Psoas muscle (tissue), 8 donors: Measurements from ENCODE around the gene RTN4RL1. TPM values are rescaled to one million over a fixed set of nuclear protein-coding genes. Genes with fewer than 3 reads are reported as not detected.
"Not testable (repeated sequence)": the region's sequence is repeated elsewhere in the genome, so short reads cannot be mapped to it uniquely, and the experiment has no call there.

Source experiments
- ATAC-seq, 4 donors: fragments of 200-7000 bp; cut with Tn5 transposase; one replicate each; pipeline ENCODE4 v1.9.1; 2020; ENCODE audit warnings: moderate library complexity in 3 of 4, mild to moderate bottlenecking in 2 of 4
- DNase-seq, 2 donors: peaks; one replicate each; pipeline ENCODE4 v3.0.0-alpha.2; 2020
- H3K27ac ChIP-seq: fragments of 200-600 bp; one replicate; pipeline ENCODE4 v1.8.0; 2022
- H3K27me3 ChIP-seq, 3 donors: fragments of 200-600 bp in 1 of 3; one replicate each; pipeline versions ENCODE4 v1.6.1 to v1.8.0; 2013 to 2022; ENCODE audit warnings: low read length in 2 of 3, mild to moderate bottlenecking in 2 of 3, moderate library complexity in 1 of 3; ENCODE audit not compliant: insufficient read depth in 3 of 3
- H3K36me3 ChIP-seq, 2 donors: fragments of 200-600 bp in 1 of 2; one replicate each; pipeline versions ENCODE4 v1.6.1 to v1.8.0; 2013 to 2022; ENCODE audit warnings: low read depth in 1 of 2, mild to moderate bottlenecking in 1 of 2, moderate library complexity in 1 of 2; ENCODE audit not compliant: insufficient read depth in 1 of 2
- H3K4me1 ChIP-seq: fragments of 200-600 bp; one replicate; pipeline ENCODE4 v1.8.0; 2022
- H3K4me3 ChIP-seq: fragments of 200-600 bp; one replicate; pipeline ENCODE4 v1.8.0; 2022; ENCODE audit warnings: mild to moderate bottlenecking
- H3K9me3 ChIP-seq: fragments of 200-600 bp; one replicate; pipeline ENCODE4 v1.8.0; 2022
- WGBS, 3 donors: extraction: QIAGEN DNeasy Blood & Tissue Kit; methylation state at CpG; one replicate each; pipeline versions ENCODE4 v1.1.6 to v1.1.7; 2013; 5-methylcytosine and 5-hydroxymethylcytosine counted together
- intact Hi-C, 2 donors: fragments of 100-400 bp; cut with DNase I; formaldehyde crosslinking; loops; one replicate each; pipeline versions ENCODE4 v1.11.0 to v1.14.2; 2022
- polyA plus RNA-seq, 3 donors: library from polyadenylated mRNA; stranded (reverse); fragments of 200-250 nt; gene quantifications; one replicate each; pipeline ENCODE4 v1.2.3, GENCODE V29; 2013
- total RNA-seq, 4 donors: library from RNA; stranded (reverse); fragmentation: NEBNext Ultra II Directional in 2 of 4; extraction: Animal tissue kit (Norgen Biotek cat#: 25700) in 2 of 4; gene quantifications; one replicate each; pipeline versions ENCODE4 v1.2.1 to v1.2.4, GENCODE V29; 2021 to 2023
- TF ChIP-seq, protein P1 (sequence below): fragments of 200-600 bp; IDR thresholded peaks from one replicate; pipeline ENCODE4 v1.8.0; 2022; ENCODE audit warnings: antibody characterized with exemption
- donor health status: healthy with polysubstance abuse.
- donor health status: DM: no; HTN: no; CAD: no; lungs with moderate emphysema.
- donor health status: Bipolar disorder and iron deficiency.
- donor health status: healthy.
- donor health status: DM: yes; HTN: yes; CAD: no.
- donor health status: DM: no; HTN: no; CAD: no.
- donor health status: DM: no; HTN: no; CAD: no.
- donor health status: DM: yes; HTN: yes; CAD: no.

Gene RTN4RL1
- total and polyA plus RNA-seq, 7 donors = 0.44 to 1.8 (median 0.75) TPM

DNA sequence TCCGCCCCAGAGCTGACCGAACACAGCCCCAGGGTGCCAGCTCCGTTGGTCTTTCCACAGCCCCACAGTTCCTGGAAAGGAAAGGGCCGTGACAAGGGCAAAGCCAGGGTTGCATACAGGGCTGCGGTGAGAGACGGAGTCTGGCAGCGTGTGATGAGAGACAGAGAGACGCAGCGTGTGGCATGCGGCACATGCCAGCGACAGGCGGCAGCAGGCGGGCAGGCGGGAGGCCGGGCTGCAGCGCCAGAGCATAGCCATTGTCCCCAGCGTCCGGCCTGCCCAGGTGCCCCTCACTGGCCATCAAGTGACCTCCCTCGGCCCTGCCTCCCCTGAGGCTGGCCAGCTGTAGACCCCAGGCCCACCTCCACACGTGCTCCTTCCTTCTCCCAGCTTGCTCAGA is 8.6 kb downstream of the RTN4RL1 start:
- intact Hi-C loops = no loop called here
- Histone ChIP-seq H3K27ac (no peak overlapping the region), H3K9me3 (no peaks in the 10 kb centered on the region), H3K4me1 (peaks cover 8% of the 10 kb centered on the region), H3K4me3 (no peak overlapping the region), H3K27me3 (no peaks in the 10 kb centered on the region), H3K36me3 (no peaks in the 10 kb centered on the region)
- 72 to 88% (median 79%) methylated on average over 20 of the region's 20 CpGs for WGBS, 3 donors
- TF ChIP-seq, protein P1, sequence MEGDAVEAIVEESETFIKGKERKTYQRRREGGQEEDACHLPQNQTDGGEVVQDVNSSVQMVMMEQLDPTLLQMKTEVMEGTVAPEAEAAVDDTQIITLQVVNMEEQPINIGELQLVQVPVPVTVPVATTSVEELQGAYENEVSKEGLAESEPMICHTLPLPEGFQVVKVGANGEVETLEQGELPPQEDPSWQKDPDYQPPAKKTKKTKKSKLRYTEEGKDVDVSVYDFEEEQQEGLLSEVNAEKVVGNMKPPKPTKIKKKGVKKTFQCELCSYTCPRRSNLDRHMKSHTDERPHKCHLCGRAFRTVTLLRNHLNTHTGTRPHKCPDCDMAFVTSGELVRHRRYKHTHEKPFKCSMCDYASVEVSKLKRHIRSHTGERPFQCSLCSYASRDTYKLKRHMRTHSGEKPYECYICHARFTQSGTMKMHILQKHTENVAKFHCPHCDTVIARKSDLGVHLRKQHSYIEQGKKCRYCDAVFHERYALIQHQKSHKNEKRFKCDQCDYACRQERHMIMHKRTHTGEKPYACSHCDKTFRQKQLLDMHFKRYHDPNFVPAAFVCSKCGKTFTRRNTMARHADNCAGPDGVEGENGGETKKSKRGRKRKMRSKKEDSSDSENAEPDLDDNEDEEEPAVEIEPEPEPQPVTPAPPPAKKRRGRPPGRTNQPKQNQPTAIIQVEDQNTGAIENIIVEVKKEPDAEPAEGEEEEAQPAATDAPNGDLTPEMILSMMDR = no peak
- DNase-seq (peak in 1 of 2 donors; percentile 56), ATAC-seq (peak; percentile 59 to 86 (median 68))

DNA sequence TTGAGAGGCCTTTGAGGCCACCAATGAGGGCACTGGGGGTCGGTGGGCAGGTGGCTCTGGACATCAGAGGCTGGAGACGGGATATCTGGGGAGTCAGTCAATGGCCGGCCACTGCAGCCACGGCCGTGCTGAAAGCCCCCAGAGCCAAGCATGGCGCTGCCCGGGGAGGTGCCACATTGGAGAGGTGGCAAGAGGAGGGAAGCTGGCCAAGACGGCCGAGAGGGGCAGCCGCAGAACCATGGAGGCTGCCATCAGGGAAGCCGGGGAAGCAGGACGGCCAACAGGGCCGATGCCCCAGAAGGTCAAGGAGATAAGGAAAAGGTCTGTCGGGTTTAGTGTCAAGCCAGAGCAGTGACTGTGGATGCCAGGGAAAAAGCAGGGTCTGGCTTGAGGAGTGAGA is 9.8 kb downstream of the RTN4RL1 start:
- no peak overlapping the region for H3K27ac ChIP-seq
- intact Hi-C loops = no loop called here
- no peaks in the 10 kb centered on the region for H3K9me3 ChIP-seq
- peak in 1 of 2 donors; percentile 50 for DNase-seq
- ATAC-seq = no peak
- H3K4me3 ChIP-seq = no peak overlapping the region
- WGBS, 3 donors = 82 to 92% (median 83%) methylated on average over 14 of the region's 14 CpGs
- TF ChIP-seq, protein P1 = no peak
- no peaks in the 10 kb centered on the region for H3K36me3 ChIP-seq
- H3K4me1 ChIP-seq = peaks cover 11% of the 10 kb centered on the region
- no peaks in the 10 kb centered on the region for H3K27me3 ChIP-seq

DNA sequence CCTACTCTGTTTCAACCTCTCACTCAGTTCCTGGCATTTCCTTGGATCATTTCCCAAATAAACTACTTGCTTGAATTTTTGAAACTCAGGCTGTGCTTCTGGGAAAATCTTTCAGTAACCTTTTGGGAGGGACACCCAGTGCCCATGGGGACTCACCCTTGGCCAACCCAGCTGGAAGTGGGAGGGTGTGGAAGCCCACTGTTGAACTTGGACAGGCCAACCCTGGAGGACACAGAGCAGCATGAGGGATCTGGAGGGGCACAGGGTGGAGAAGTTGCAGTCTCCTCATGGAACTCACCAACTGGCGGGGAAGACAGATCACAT is 11.2 kb downstream of the RTN4RL1 start:
- intact Hi-C loops = no loop called here

DNA sequence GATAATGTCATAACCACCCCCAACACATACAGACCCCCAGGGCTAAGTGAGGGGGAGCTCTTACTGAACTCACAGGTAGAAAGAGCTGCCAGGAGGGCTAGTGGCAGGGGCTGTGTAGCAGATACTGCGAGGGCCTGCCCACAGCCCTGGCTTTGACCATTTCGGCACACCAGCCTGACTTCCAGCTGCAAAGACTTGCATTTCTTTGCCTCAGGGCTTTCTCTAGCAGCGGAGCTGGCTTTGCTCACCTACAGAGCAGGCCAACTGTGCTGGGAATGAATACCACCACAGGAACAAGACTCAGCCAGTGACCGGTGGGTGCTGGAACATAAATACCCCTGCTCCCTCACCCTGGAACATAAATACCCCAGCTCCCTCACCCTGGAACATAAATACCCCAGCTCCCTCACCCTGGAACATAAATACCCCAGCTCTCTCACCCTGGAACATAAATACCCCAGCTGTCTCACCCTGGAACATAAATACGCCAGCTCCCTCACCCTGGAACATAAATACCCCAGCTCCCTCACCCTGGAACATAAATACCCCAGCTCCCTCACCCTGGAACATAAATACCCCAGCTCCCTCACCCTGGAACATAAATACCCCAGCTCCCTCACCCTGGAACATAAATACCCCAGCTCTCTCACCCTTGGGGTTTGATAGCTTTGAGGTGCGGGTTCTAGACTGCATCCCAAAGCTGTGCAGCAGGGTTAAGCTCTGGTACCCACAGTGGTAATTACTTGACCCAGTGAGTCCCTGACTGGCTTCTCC is 11.7 kb downstream of the RTN4RL1 start:
- peak in 1 of 2 donors; percentile 8 for DNase-seq
- H3K36me3 ChIP-seq, H3K9me3 ChIP-seq, H3K27ac ChIP-seq, intact Hi-C loops, H3K27me3 ChIP-seq, ATAC-seq, H3K4me3 ChIP-seq: not testable (repeated sequence)
- H3K4me1 ChIP-seq = peaks cover 11% of the 10 kb centered on the region
- 84 to 99% (median 90%) methylated on average over 6 of the region's 6 CpGs for WGBS, 3 donors

More for the DNA sequence above, 11.2 kb downstream of the RTN4RL1 start:
- H3K27ac ChIP-seq = no peak overlapping the region
- DNase-seq = peak in 1 of 2 donors; percentile 23
- no peak for ATAC-seq
- H3K36me3 ChIP-seq = no peaks in the 10 kb centered on the region
- TF ChIP-seq, protein P1 = no peak
- 93 to 100% (median 96%) methylated on average over 1 of the region's 1 CpG for WGBS, 3 donors
- no peaks in the 10 kb centered on the region for H3K9me3 ChIP-seq
- H3K4me3 ChIP-seq = no peak overlapping the region
- peaks cover 11% of the 10 kb centered on the region for H3K4me1 ChIP-seq
- H3K27me3 ChIP-seq = no peaks in the 10 kb centered on the region

DNA sequence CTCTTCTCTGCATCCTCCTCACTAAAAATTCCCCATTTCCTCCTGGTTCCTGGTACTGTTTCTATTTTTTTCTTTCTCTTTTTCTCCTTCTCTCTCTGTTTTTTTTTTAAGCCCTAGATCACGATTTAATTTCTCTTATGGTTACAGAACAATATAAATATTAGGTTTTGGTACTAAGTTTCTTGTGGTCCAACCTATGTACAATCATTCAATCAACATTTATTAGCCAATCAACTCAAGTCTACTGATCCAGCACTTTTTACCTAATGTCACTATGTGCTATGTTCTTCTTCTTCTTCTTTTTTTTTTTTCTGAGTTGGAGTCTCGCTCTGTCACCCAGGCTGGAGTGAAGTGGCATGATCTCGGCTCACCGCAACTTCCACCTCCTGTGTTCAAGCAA is 12.6 kb downstream of the RTN4RL1 start:
- Histone ChIP-seq H3K9me3 (no peaks in the 10 kb centered on the region), H3K4me3 (peak overlapping the region; percentile 41), H3K36me3 (no peaks in the 10 kb centered on the region), H3K27me3 (no peaks in the 10 kb centered on the region), H3K27ac (peak overlapping the region; percentile 54), H3K4me1 (peaks cover 11% of the 10 kb centered on the region)
- ATAC-seq = no peak
- no peak for DNase-seq
- TF ChIP-seq, protein P1 = no peak
- intact Hi-C loops = no loop called here
- WGBS, 3 donors = 90 to 94% (median 92%) methylated on average over 4 of the region's 4 CpGs
